ENCODE data around the gene DSCAML1.

The DSCAML1 gene

GRCh38 chr11:117391181-117391580, 405.8 kb downstream of the DSCAML1 start:
- no peak for DNase-seq

- no peak for DNase-seq
These were observed 406.3 kb downstream of the DSCAML1 start for GRCh38 chr11:117390743-117391142.

- DNase-seq = no peak
These were observed 408.8 kb downstream of the DSCAML1 start for GRCh38 chr11:117387992-117388755.

- DNase-seq = no peak
These were observed 411.1 kb downstream of the DSCAML1 start for GRCh38 chr11:117385906-117386305.

GRCh38 chr11:117385471-117385870, 411.5 kb downstream of the DSCAML1 start:
- DNase-seq = no peak

GRCh38 chr11:117384045-117384444, 413.0 kb downstream of the DSCAML1 start:
- DNase-seq = no peak

GRCh38 chr11:117382746-117383145, 414.3 kb downstream of the DSCAML1 start:
- DNase-seq = no peak

- no peak for DNase-seq
These were observed 415.3 kb downstream of the DSCAML1 start for GRCh38 chr11:117381481-117382387.

- no peak for DNase-seq
These were observed 416.3 kb downstream of the DSCAML1 start for GRCh38 chr11:117380676-117381075.

GRCh38 chr11:117378976-117379865, 417.8 kb downstream of the DSCAML1 start:
- no peak for DNase-seq

Data from DMS53 (cell line).